ENCODE data around the gene HOXA10.

HOXA10 gene

GRCh38 chr7:27173956-27174873 is at the start of gene HOXA10:
TSS of gene HOXA10 (minus strand) at chr7:27174320. CDS start at chr7:27174306, 14 bp downstream.
- DNase-seq = no peak

- no peak for DNase-seq
Measured at GRCh38 chr7:27221201-27221797, 47.2 kb upstream of the HOXA10 start.

DNA sequence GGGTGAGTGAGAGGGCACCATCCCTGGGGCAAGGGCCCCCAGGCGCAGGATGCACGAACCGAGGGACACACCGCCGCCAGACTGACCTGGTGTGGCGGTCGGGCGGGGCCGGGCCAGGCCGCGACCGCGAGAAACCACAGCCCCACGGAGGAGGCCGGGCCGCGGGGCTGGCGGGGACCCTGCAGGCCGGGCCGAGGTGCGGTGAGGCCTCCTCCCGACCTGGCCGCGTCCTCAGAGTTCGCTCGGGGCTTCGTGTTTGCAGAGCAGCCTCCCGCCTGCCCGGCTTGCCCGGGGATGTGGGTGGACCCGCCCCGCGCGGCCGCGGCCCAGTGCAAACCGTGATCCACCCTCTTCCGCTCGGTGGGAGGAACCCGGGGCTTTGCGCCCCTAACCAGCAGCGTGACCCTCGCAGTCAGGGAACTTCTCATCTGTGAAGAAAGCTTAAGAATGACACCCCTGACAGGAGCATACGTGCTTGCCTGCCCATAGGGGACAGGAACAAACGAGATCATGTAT is 46.4 kb upstream of the HOXA10 start:
- no peak for DNase-seq

DNA sequence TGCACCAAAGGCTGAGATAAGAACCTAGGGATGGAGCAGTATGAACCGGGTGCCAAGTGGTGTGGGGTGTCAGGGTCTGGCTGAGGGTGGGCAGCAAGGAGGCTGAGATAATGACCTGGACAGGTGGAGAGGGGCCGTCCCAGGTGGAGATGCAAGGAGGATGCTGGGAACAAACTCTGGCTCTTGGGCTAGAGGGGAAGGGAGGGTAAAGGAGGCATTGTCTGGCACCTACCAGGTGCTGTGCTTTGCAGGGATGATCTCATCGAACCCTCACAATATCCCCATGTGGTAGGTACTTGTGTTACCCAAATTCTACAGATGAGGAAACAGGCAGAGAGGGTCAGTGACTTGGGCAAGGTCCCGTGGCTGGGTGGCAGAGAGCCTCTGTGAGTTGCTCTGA is 45.7 kb upstream of the HOXA10 start:
- DNase-seq = no peak

DNA sequence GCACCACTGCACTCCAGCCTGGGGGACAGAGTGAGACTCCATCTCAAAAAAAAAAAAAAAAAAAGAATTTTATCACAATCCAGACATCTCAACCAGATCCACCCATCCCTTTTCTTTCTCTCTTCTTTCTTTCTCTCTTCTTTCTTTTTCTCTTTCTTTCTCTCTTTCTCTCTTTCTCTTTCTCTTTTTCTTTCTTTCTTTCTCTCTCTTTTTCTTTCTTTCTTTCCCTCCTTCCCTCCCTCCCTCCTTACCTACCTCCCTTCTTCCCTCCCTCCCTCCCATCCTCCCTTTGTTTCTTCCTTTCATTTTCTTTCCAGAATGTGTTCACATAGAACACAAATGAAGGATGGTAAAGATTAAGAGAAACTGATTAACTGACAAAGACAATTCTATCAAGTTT is 43.8 kb upstream of the HOXA10 start:
- no peak for DNase-seq

DNA sequence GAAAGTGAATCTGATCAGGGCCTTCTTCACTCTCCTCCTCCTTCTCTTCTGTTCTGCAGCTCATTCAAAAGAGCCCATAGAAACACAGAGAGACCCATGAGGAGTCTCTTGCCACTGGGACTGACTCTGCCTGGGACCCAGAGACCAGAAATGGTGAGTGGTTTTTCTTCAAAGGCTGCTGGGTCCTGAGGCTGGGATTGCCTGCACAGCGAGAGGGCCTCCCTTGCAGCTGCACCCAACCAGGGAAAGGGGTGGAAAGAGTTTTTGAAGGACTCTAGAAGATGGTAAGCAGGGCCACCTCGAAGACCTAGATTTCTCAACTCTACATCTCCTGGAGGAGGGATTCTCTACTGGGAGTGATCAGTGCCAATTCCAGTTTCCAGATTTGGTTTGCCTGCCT is 41.2 kb upstream of the HOXA10 start:
- DNase-seq = no peak

DNA sequence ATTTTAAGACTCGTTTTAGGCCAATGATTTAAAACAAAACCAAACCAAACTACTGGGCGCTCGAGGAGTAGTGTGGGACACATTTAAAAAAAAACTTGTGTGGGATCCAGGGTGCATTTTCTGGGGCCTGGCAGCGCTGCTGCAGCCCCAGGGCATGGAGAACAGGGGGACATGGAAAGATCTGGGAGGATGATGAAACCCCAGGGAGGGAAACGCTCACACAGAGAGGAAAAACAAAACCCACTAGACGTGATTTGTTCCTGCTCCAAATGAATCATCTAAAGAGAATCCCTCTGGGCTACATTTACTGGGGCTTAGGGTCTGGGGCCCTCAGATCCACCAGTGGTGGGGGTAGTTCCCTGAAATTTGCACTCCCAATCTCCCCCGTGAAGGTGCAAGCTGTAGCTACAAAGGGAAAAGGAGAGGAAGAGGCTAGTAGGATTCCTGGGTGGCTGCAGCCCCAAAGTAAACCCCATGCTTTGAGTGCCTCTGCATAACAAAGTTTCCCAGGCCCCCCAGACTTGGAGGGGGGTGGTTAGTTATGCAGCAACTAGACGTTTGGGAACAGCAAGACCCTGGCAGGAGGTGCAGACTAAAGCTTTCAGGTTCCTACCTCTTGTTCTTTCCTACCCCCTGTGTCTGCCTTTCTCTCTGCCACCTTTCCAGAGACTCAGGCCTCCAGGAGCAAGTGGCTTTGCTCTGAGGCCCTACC is 40.3 kb upstream of the HOXA10 start:
- no peak for DNase-seq

DNA sequence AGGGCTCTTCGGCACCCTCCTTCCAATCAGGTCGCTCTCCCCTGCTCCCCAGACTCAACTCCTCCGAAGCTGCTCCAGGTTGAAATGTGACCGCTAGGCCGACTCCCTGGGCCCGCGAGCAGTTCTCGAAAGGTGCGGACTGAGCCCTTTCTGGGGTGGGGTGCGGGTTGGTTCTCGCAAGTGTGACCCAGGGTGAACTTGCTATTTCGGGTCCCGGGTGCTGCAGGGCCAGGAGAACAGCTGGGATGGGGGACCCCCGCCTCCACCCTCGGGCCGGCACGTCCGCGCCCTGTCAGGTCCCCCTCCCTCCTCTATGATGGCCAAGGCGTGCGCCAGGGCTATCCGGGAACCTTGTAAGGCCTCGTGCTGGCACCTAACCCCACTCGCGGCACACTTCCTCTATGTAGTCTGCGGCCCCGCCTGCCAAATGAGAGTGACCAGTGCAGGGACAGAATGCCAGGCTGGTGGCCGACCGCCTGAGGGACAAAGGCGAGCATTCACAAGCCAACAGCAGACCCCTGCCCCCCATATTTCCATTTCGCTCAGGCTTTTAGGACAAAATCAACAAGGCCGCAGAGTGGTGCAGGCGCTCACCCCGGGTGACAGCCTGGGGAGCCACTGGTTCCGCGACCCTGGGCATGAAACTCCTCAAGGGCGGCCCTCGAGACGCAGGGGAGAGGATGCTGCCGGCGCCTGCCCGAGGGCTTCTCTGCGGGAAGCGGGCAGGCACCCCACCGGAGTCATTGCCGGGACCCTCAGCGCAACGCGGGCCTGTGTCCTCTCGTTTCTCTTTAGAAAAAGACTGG is 39.5 kb upstream of the HOXA10 start:
- no peak for DNase-seq

DNA sequence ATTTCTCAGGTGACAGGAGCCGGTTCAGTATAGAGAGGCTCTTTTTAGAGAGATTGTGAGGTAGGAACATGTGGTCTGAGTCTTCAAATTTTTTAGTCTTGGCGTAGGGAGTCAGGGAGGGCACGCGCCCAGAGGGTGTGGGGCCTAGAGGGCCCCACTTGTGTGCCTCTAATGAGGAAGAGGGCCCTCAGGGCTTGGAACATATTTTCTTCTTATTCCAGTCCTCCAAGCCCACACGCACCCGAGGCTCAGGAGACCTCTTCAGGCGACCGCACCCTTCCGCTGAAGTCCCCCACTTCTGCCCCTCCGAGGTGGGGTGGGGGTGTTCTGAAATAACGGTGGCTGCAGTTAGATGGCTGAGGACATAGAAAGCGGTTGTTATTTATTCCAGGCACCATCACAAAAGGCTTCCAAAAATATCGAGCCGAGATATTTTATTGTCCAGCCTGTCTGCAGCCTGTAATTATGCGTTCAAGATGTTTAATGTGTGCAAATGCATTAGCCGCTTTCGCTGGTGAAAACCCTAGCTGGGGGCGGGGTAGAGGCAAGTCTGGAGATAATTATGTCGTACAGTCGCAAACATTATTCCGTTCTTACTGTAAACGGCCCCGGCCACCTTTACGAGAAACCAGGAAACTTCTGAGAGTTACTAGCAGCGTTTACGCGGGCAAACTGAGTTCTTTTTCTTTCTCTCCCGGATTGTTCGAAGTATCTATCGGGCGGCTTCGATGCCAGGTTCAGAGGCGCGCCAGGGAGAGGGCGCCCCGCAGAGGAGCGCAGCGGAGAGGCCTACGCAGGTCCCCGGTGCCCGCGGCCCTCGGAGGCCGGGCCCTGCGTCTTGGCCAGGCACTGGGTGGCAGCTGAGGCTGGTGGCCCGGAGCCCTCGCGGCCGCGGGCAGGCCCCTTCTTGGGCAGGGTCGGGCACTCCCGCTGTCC is 38.6 kb upstream of the HOXA10 start:
- no peak for DNase-seq

GRCh38 chr7:27211764-27212204 is 37.7 kb upstream of the HOXA10 start:
- no peak for DNase-seq

DNA sequence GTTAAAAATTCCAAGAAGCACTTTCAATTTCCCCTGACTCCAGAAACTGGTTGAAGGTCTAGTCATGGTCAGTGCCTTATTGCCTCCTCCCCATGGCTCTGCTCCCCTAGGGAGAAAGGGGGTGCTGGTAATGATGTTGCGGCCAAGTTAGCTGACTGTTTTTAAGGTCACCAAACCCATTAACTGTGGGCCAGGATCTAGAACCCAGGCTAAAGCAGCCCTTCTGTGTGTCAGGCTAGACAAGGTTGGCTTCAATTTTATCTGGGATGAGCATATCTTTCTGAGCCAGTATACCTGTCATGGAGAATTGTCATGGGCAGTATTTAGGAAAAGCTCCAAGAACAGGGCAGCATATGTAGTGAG is 36.9 kb upstream of the HOXA10 start:
- DNase-seq = no peak

DNA sequence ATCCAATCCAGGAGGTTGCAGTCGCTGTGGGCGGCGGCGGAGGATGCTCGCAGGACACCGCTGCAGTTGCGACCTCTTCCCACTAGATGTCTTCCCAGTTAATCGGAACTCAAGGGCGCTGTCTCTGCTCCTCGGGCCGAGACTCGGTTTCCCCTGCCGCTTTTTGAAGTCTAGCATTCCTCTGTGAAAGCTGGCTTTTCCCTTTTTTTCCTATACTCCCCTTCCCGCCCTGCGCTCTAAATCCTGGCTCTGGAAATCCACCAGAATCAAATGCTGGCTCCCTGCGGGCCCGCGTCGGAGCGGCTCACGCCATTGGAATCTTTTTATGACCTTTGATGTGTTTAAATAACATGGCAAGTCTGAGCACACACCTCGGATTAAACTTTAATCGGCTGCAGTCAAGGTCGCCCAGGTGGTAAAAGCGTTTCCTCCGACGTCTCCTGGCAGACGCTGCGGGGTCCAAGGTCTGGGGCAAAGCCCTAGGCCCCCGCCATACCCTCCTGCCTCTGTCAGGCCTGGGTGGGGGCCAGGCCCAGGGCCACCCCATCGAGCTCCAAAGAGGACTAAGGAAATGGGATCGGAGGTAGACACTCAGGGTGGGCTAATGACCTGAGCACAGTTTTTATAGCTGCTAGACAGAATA is 36.4 kb upstream of the HOXA10 start:
- peak; percentile 28 to 40 for DNase-seq

GRCh38 chr7:27209933-27210440 is 35.9 kb upstream of the HOXA10 start:
- DNase-seq = no peak

GRCh38 chr7:27208998-27209397 is 34.9 kb upstream of the HOXA10 start:
- no peak for DNase-seq

GRCh38 chr7:27207348-27207985 is 33.3 kb upstream of the HOXA10 start:
- DNase-seq = no peak

DNA sequence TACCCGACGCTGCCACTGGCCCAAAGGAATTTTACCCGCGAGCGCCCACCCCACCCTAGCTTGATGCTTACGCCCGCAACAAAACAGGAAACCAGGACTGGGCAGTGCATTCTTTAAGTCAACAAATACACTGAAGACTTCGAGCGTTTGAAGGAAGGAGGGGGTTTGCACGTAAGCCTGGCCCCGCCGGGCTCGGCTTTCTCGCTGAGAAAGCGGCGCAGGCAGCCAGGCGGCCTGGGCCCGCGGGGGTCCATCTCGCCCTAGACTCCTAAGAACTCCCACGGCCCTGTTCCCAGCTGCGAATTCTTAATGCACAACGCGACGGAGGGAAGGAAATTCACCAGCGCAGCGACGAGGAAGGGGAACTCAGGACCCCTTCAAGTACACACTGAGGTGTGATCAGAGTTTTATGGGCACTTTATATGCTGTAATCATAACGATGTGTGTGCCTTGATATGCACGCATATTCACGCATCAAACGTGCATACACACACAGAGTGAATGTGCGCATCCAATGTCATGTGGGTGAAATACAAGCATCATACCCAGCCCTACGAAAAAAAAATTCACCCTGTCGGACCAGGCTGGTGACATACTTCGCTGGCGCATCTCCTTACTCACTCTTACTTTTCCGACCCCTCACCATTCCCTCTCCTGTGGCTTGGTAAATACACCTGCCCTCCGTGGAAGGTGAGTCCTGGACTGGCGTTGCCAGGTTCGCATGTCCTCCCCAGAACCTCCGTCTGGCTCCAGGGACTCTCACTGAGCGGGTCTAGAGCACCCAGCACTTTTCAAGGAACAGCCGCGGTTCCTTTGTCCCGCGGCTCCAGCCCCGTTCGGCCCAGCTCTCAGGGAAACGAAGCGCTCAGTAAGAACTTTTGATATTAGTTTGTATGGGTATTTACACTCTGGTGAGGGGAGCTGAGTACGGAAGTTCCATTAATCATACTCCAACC is 31.5 kb upstream of the HOXA10 start:
- DNase-seq = no peak

GRCh38 chr7:27204851-27205322 is 30.8 kb upstream of the HOXA10 start:
- no peak for DNase-seq

- DNase-seq = no peak
Measured at GRCh38 chr7:27203964-27204594, 30.0 kb upstream of the HOXA10 start.

Data from CD4-positive, alpha-beta T cell treated with Interleukin-1 beta for 1 hour (primary cell).